Loucy (cell line): ENCODE results near the gene CACNA2D1.

Experiments used
- EZH2phosphoT487 ChIP-seq: fragments of 200-600 bp; IDR thresholded peaks from 2 replicates; pipeline ENCODE4 v1.6.1; 2018; ENCODE audit warnings: antibody characterized with exemption, mild to moderate bottlenecking, moderate library complexity, borderline replicate concordance
- TF ChIP-seq, protein P1 (sequence below): fragments of 200-600 bp; sonication (generic); conservative IDR thresholded peaks from 2 replicates; pipeline ENCODE4 v1.5.1; 2014; ENCODE audit warnings: mild to moderate bottlenecking, antibody characterized with exemption, low read length

DNA sequence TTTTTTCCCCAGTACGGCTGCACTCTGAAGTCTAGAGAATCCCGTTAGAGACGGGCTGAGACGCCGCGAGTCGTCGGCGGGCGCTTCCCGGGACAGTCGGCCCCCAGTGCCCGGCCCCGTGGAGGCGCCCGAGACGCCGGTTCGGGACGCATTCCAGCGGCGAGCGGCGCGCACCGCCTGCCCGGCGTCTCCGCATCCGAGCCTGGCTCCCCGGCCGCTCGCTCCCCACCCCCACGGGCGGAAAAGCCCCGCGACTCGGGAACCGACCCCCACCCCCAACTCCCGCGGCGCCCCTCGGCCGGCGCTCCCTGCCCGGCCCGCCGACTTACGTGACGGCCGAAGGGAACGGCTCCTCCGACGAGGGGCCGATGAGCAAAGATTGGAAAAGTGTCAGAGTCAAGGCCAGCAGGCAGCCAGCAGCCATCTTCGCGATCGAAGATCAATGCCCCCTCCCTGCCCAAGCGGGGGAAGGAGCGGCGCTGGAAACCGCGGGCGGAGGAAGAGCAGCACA, 486 bp downstream of the CACNA2D1 start:
- TF ChIP-seq, protein P1, sequence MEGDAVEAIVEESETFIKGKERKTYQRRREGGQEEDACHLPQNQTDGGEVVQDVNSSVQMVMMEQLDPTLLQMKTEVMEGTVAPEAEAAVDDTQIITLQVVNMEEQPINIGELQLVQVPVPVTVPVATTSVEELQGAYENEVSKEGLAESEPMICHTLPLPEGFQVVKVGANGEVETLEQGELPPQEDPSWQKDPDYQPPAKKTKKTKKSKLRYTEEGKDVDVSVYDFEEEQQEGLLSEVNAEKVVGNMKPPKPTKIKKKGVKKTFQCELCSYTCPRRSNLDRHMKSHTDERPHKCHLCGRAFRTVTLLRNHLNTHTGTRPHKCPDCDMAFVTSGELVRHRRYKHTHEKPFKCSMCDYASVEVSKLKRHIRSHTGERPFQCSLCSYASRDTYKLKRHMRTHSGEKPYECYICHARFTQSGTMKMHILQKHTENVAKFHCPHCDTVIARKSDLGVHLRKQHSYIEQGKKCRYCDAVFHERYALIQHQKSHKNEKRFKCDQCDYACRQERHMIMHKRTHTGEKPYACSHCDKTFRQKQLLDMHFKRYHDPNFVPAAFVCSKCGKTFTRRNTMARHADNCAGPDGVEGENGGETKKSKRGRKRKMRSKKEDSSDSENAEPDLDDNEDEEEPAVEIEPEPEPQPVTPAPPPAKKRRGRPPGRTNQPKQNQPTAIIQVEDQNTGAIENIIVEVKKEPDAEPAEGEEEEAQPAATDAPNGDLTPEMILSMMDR = no peak
- TF ChIP-seq EZH2phosphoT487 = no peak
